Pancreas (tissue), 10 donors: ENCODE results near the gene CERKL. TPM values are rescaled to one million over a fixed set of nuclear protein-coding genes. Genes with fewer than 3 reads are reported as not detected.
A peak's percentile ranks its signal among the peaks of the same experiment; 100 is the strongest.

Source experiments
- ATAC-seq, 4 donors: fragments of 200-7000 bp; cut with Tn5 transposase; one replicate each; pipeline versions ENCODE4 v1.8.0 to v1.9.1; 2020; ENCODE audit warnings: mild to moderate bottlenecking in 4 of 4, moderate library complexity in 4 of 4
- DNase-seq, 6 donors: peaks; one replicate each; pipeline ENCODE4 v3.0.0-alpha.2; 2020
- FAIRE-seq: peaks from 2 replicates; lab custom pipeline; 2012; peaks lifted over from hg19 to GRCh38; lab: Jason Lieb, UNC
- H3K27ac ChIP-seq, 4 donors: fragments of 200-600 bp; sonication (generic); 1 replicate in 3 of 4; 2 replicates in 1 of 4; pipeline versions ENCODE4 v1.5.0 to v1.8.0; 2020
- H3K27me3 ChIP-seq, 4 donors: fragments of 200-600 bp; one replicate each; pipeline ENCODE4 v1.8.0; 2021
- H3K36me3 ChIP-seq, 3 donors: fragments of 200-600 bp; sonication (generic) in 1 of 3; one replicate each; pipeline versions ENCODE4 v1.5.0 to v1.8.0; 2020 to 2021
- H3K4me1 ChIP-seq, 3 donors: fragments of 200-600 bp; one replicate each; pipeline ENCODE4 v1.8.0; 2021
- H3K4me3 ChIP-seq, 4 donors: fragments of 200-600 bp; sonication (generic) in 2 of 4; one replicate each; pipeline versions ENCODE4 v1.5.0 to v1.8.0; 2020 to 2021
- H3K9me3 ChIP-seq, 4 donors: fragments of 200-600 bp; one replicate each; pipeline ENCODE4 v1.8.0; 2021
- WGBS, 2 donors: extraction: QIAGEN DNeasy Blood & Tissue Kit; methylation state at CpG; one replicate each; pipeline ENCODE4 v1.1.7; 2013; 5-methylcytosine and 5-hydroxymethylcytosine counted together
- intact Hi-C, 3 donors: fragments of 100-400 bp; cut with DNase I; formaldehyde crosslinking; loops; one replicate each; pipeline versions ENCODE4 v1.11.1 to v1.14.2; 2022
- polyA plus RNA-seq, 2 donors: library from polyadenylated mRNA; stranded (reverse); fragments of 200-250 nt; gene quantifications; one replicate each; pipeline ENCODE4 v1.2.3, GENCODE V29; 2013
- total RNA-seq, 6 donors: library from RNA; stranded (reverse); fragmentation: NEBNext Ultra II Directional in 4 of 6; extraction: Animal tissue kit (Norgen Biotek cat#: 25700) in 4 of 6; gene quantifications; one replicate each; pipeline versions ENCODE4 v1.2.1 to v1.2.4, GENCODE V29; 2021 to 2023
- TF ChIP-seq, protein P1 (sequence below), 4 donors: fragments of 200-600 bp; sonication (generic) in 3 of 4; IDR thresholded peaks; one replicate each; pipeline versions ENCODE4 v1.5.0 to v1.8.0; 2021; ENCODE audit warnings: antibody characterized with exemption in 4 of 4
- donor health status: healthy with polysubstance abuse.
- donor health status: DM: no; HTN: no; CAD: no; lungs with moderate emphysema.
- donor health status: DM: no; HTN: no; CAD: no.
- donor health status: control.
- donor health status: control.
- donor health status: Bipolar disorder and iron deficiency.
- donor health status: DM: yes; HTN: yes; CAD: no.
- donor health status: DM: no; HTN: no; CAD: no.
- donor health status: DM: no; HTN: no; CAD: no.
- donor health status: DM: yes; HTN: yes; CAD: no.

CERKL gene
- total and polyA plus RNA-seq, 8 donors = 0.16 to 4.6 (median 0.56) TPM

DNA sequence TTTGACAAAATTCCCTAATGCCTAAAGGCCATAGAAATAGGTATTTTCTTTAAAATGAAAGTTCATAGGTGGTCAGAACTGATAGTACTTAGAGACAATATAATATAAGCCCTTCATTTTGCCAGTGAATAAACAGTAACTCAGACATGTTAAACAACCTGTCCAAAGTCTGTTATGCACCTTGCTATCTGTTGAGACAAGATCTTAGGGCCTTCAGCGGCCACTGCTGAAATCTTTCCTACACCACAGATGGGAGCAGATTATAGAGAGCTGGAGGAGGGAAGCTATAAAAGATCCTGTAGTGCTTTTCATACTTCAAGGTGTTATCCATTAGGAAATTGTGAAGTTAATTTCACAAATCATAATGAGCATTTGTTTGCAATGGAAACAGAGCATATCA, 13.8 kb downstream of the CERKL start:
- DNase-seq (no peak), FAIRE-seq (no peak), ATAC-seq (no peak)
- WGBS, 2 donors = 87 to 90% methylated on average over 1 of the region's 1 CpG
- H3K27ac ChIP-seq = no peak overlapping the region
- H3K4me3 ChIP-seq = no peak overlapping the region
- no peaks in the 10 kb centered on the region for H3K4me1 ChIP-seq
- TF ChIP-seq, protein P1, sequence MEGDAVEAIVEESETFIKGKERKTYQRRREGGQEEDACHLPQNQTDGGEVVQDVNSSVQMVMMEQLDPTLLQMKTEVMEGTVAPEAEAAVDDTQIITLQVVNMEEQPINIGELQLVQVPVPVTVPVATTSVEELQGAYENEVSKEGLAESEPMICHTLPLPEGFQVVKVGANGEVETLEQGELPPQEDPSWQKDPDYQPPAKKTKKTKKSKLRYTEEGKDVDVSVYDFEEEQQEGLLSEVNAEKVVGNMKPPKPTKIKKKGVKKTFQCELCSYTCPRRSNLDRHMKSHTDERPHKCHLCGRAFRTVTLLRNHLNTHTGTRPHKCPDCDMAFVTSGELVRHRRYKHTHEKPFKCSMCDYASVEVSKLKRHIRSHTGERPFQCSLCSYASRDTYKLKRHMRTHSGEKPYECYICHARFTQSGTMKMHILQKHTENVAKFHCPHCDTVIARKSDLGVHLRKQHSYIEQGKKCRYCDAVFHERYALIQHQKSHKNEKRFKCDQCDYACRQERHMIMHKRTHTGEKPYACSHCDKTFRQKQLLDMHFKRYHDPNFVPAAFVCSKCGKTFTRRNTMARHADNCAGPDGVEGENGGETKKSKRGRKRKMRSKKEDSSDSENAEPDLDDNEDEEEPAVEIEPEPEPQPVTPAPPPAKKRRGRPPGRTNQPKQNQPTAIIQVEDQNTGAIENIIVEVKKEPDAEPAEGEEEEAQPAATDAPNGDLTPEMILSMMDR (IDR thresholded peaks at IDR 0.05) = no peak
- H3K9me3 ChIP-seq = no peaks in the 10 kb centered on the region
- H3K27me3 ChIP-seq = no peaks in the 10 kb centered on the region
- no peaks in the 10 kb centered on the region for H3K36me3 ChIP-seq
- intact Hi-C loops = no loop called here

DNA sequence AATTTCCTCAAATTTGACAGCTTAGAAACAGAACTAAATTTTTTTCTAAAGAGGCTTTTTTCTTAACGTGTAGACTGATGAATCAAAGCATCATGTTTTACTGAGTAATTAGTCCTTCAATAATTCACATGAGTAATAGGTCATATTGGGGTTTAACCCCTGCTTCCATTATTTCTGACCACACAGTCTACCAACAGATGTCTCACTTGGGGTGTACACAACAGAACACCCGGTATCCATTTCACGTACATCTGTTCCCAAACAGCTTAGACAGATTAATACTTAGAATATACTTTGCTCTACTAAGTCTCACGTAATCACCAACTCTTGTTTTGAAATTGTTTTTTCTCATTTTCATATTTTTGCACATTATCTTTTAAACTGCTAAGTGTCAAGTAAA, 14.8 kb downstream of the CERKL start:
- H3K36me3 ChIP-seq = no peaks in the 10 kb centered on the region
- no peak for DNase-seq
- H3K4me3 ChIP-seq = no peak overlapping the region
- no peak for ATAC-seq
- H3K9me3 ChIP-seq = no peaks in the 10 kb centered on the region
- no peaks in the 10 kb centered on the region for H3K27me3 ChIP-seq
- no peak for FAIRE-seq
- no peaks in the 10 kb centered on the region for H3K4me1 ChIP-seq
- intact Hi-C loops = no loop called here
- TF ChIP-seq, protein P1 (IDR thresholded peaks at IDR 0.05) = no peak
- 80 to 83% methylated on average over 4 of the region's 4 CpGs for WGBS, 2 donors
- H3K27ac ChIP-seq = no peak overlapping the region

GRCh38 chr2:181639686-181640085, 17.2 kb downstream of the CERKL start:
- Histone ChIP-seq H3K27ac (no peak overlapping the region), H3K4me1 (no peaks in the 10 kb centered on the region), H3K9me3 (no peaks in the 10 kb centered on the region), H3K36me3 (no peaks in the 10 kb centered on the region), H3K4me3 (no peak overlapping the region), H3K27me3 (no peaks in the 10 kb centered on the region)
- no peak for DNase-seq
- no peak for FAIRE-seq
- intact Hi-C loops = no loop called here
- TF ChIP-seq, protein P1 (IDR thresholded peaks at IDR 0.05) = no peak
- ATAC-seq = peak in 3 of 4 donors; percentile 55 to 81 (median 79)
- WGBS, 2 donors = 17 to 31% methylated on average over 1 of the region's 1 CpG

- H3K9me3 ChIP-seq = no peaks in the 10 kb centered on the region
- H3K4me1 ChIP-seq = no peaks in the 10 kb centered on the region
- no peak for ATAC-seq
- intact Hi-C loops = no loop called here
- H3K27ac ChIP-seq = no peak overlapping the region
- no peaks in the 10 kb centered on the region for H3K36me3 ChIP-seq
- H3K4me3 ChIP-seq = no peak overlapping the region
- WGBS, 2 donors = 89 to 94% methylated on average over 4 of the region's 4 CpGs
- no peak for DNase-seq
- FAIRE-seq = no peak
- H3K27me3 ChIP-seq = peaks cover 0 to 3% (median 0%) of the 10 kb centered on the region in 4 donors
- TF ChIP-seq, protein P1 (IDR thresholded peaks at IDR 0.05) = no peak
Observed at GRCh38 chr2:181632733-181633401, 24.0 kb downstream of the CERKL start.
